H1 (cell line): ENCODE results near the gene LMAN2.

ENCODE experiments used
- CTCF ChIP-seq, 3 experiments: IDR thresholded peaks; 1 replicate in 2 of 3; 2 replicates in 1 of 3; pipeline versions ENCODE4 v1.5.1 to v1.6.1; 2011; ENCODE audit warnings: low read length in 3 of 3, mild to moderate bottlenecking in 3 of 3, inconsistent platforms in 2 of 3, low read depth in 1 of 3, moderate library complexity in 1 of 3; ENCODE audit not compliant: insufficient read depth in 1 of 3; ENCODE audit errors: control extremely low read depth in 1 of 3
- GTF2F1 ChIP-seq: IDR thresholded peaks from 2 replicates; pipeline ENCODE4 v1.6.1; 2012; ENCODE audit warnings: low read depth, low read length, improper control_type of control experiment, borderline replicate concordance
- KDM5A ChIP-seq: fragments of 200-600 bp; IDR thresholded peaks from 2 replicates; pipeline ENCODE4 v1.7.1; 2012; ENCODE audit warnings: mild to moderate bottlenecking, low read length, inconsistent platforms, mixed read lengths
- PHF8 ChIP-seq: fragments of 200-600 bp; sonication (generic); conservative IDR thresholded peaks from 2 replicates; pipeline ENCODE4 v1.7.1; 2012; ENCODE audit warnings: low read depth, mild to moderate bottlenecking, inconsistent platforms, low read length, moderate library complexity
- POLR2AphosphoS5 ChIP-seq: IDR thresholded peaks from 2 replicates; pipeline ENCODE4 v1.6.1; 2011; ENCODE audit warnings: low read depth, low read length
- RXRA ChIP-seq: IDR thresholded peaks from 2 replicates; pipeline ENCODE4 v1.6.1; 2011; ENCODE audit warnings: low read depth, mild to moderate bottlenecking, low read length, moderate library complexity; ENCODE audit not compliant: insufficient read depth
- SIN3A ChIP-seq, 2 experiments: IDR thresholded peaks in 1 of 2; conservative IDR thresholded peaks in 1 of 2; 2 replicates each; pipeline ENCODE4 v1.6.1; 2011 to 2012; ENCODE audit warnings: low read length in 2 of 2, improper control_type of control experiment in 1 of 2, low read depth in 1 of 2, mild to moderate bottlenecking in 1 of 2
- TAF1 ChIP-seq: IDR thresholded peaks from 2 replicates; pipeline ENCODE4 v1.6.1; 2011; ENCODE audit warnings: mild to moderate bottlenecking, low read depth, low read length

- no peak for TF ChIP-seq RXRA
- no peak for TF ChIP-seq PHF8
- no peak for TF ChIP-seq TAF1
- no peak for TF ChIP-seq CTCF (IDR thresholded peaks at IDR 0.05; ENCODE audit: control extremely low read depth in 1 of 3, insufficient read depth in 1 of 3, low read depth in 1 of 3, low read length in 3 of 3)
- TF ChIP-seq GTF2F1 = no peak
- TF ChIP-seq KDM5A = no peak
- TF ChIP-seq POLR2AphosphoS5 = no peak
- no peak for TF ChIP-seq SIN3A (conservative IDR thresholded peaks at IDR 0.05 in 1 of 2, IDR thresholded peaks at IDR 0.05 in 1 of 2; ENCODE audit: low read depth in 1 of 2, low read length in 2 of 2)
Observed at GRCh38 chr5:177384134-177384533, 32.7 kb upstream of the LMAN2 start, which contains the start of gene SLC34A1.
